Keratinocyte (primary cell): ENCODE results near the gene PLCB3. TPM values are rescaled to one million over a fixed set of nuclear protein-coding genes. Genes with fewer than 3 reads are reported as not detected.

Experiments
- DNase-seq: peaks from one replicate; pipeline ENCODE4 v3.0.0-alpha.2; 2011; ENCODE audit warnings: low read depth, missing footprints, low spot score
- FAIRE-seq: peaks from 2 replicates; lab custom pipeline; 2011; peaks lifted over from hg19 to GRCh38; lab: Jason Lieb, UNC
- H2AFZ ChIP-seq: 2 replicates; pipeline ENCODE4 v1.6.0; 2012; ENCODE audit warnings: low read length, control low read depth, inconsistent platforms; ENCODE audit not compliant: control insufficient read depth
- H3K27ac ChIP-seq: 2 replicates; pipeline ENCODE4 v1.5.1; 2011; ENCODE audit warnings: low read length; ENCODE audit not compliant: control insufficient read depth, insufficient read depth
- H3K27me3 ChIP-seq: 3 replicates; pipeline ENCODE4 v1.6.0; 2011; ENCODE audit warnings: low read length; ENCODE audit not compliant: control insufficient read depth, insufficient read depth; ENCODE audit errors: extremely low read depth
- H3K36me3 ChIP-seq, 2 experiments: 2 replicates in 1 of 2; 3 replicates in 1 of 2; pipeline ENCODE4 v1.5.1; 2011; ENCODE audit warnings: low read length in 2 of 2, mild to moderate bottlenecking in 1 of 2; ENCODE audit not compliant: control insufficient read depth in 2 of 2, insufficient read depth in 2 of 2; ENCODE audit errors: extremely low read depth in 1 of 2
- H3K4me1 ChIP-seq: 3 replicates; pipeline ENCODE4 v1.5.1; 2011; ENCODE audit warnings: low read length; ENCODE audit not compliant: control insufficient read depth, insufficient read depth; ENCODE audit errors: extremely low read depth
- H3K4me2 ChIP-seq: 3 replicates; pipeline ENCODE4 v1.6.0; 2011; ENCODE audit warnings: low read depth, low read length; ENCODE audit not compliant: control insufficient read depth, insufficient read depth; ENCODE audit errors: extremely low read depth
- H3K4me3 ChIP-seq, 3 experiments: fragments of 200-600 bp in 1 of 3; sonication (generic) in 1 of 3; 2 replicates in 2 of 3; 3 replicates in 1 of 3; pipeline ENCODE4 v1.5.1; 2011 to 2016; ENCODE audit warnings: low read length in 3 of 3, mild to moderate bottlenecking in 3 of 3, control low read depth in 2 of 3, inconsistent platforms in 1 of 3, low read depth in 1 of 3, mixed read lengths in 1 of 3, mixed run types in 1 of 3, moderate library complexity in 1 of 3; ENCODE audit not compliant: control insufficient read depth in 2 of 3, insufficient read depth in 2 of 3; ENCODE audit errors: extremely low read depth in 1 of 3
- H3K79me2 ChIP-seq: 2 replicates; pipeline ENCODE4 v1.6.0; 2012; ENCODE audit warnings: low read length; ENCODE audit not compliant: control insufficient read depth, insufficient read depth
- H3K9ac ChIP-seq: 3 replicates; pipeline ENCODE4 v1.6.0; 2011; ENCODE audit warnings: low read length; ENCODE audit not compliant: control insufficient read depth, insufficient read depth; ENCODE audit errors: extremely low read depth
- H3K9me1 ChIP-seq: 3 replicates; pipeline ENCODE4 v1.6.0; 2011; ENCODE audit warnings: low read length; ENCODE audit not compliant: control insufficient read depth, insufficient read depth; ENCODE audit errors: extremely low read depth
- H3K9me3 ChIP-seq: 2 replicates; pipeline ENCODE4 v1.5.1; 2012; ENCODE audit warnings: low read depth, low read length; ENCODE audit not compliant: control insufficient read depth
- H4K20me1 ChIP-seq: 3 replicates; pipeline ENCODE4 v1.6.0; 2011; ENCODE audit warnings: low read length; ENCODE audit not compliant: control insufficient read depth, insufficient read depth; ENCODE audit errors: extremely low read depth
- CTCF ChIP-seq, 3 experiments: IDR thresholded peaks in 1 of 3; conservative IDR thresholded peaks in 1 of 3; optimal IDR thresholded peaks in 1 of 3; 2 replicates in 2 of 3; 3 replicates in 1 of 3; pipeline versions ENCODE3 to v1.5.1; 2011; ENCODE audit warnings: low read length in 3 of 3, mild to moderate bottlenecking in 3 of 3, moderate library complexity in 2 of 3, control low read depth in 1 of 3, inconsistent platforms in 1 of 3; ENCODE audit not compliant: insufficient read depth in 2 of 3; ENCODE audit errors: extremely low read depth in 1 of 3
- EZH2 ChIP-seq: IDR thresholded peaks from one replicate; pipeline ENCODE4 v1.6.1; 2012; ENCODE audit warnings: inconsistent platforms, mild to moderate bottlenecking, low read length, moderate library complexity
- dilution Hi-C: fragments of 300-500 bp; cut with MboI; formaldehyde crosslinking; loops from one replicate; pipeline ENCODE4 v1.7.0; 2020; ENCODE audit warnings: low sequenced_read_pairs; ENCODE audit not compliant: extremely low pct_ligation_motif_present
- polyA plus RNA-seq, 5 experiments: library from polyadenylated mRNA; depleted of rRNA in 3 of 5; stranded (reverse) in 3 of 5; stranded (forward) in 1 of 5; unstranded in 1 of 5; fragments of >200 nt; gene quantifications; 1 replicate in 1 of 5; 2 replicates in 3 of 5; 3 replicates in 1 of 5; pipeline versions ENCODE4 v1.2.1 to v1.2.3, GENCODE V29; 2011 to 2012; ENCODE audit warnings: missing spikeins in 2 of 5, low read depth in 1 of 5, low replicate concordance in 1 of 5

The PLCB3 gene
- polyA plus RNA-seq, 1 donor (not counting 4 experiments of a cell fraction or from before 2014, with no cell fraction given), result 32.5 TPM

GRCh38 chr11:64241241-64241490, 10.2 kb upstream of the PLCB3 start:
- TF ChIP-seq CTCF (optimal IDR thresholded peaks at IDR 0.05 in 1 of 3, IDR thresholded peaks at IDR 0.05 in 1 of 3, conservative IDR thresholded peaks at IDR 0.05 in 1 of 3; ENCODE audit: extremely low read depth in 1 of 3, insufficient read depth in 2 of 3, low read length in 3 of 3) (no peak), EZH2 (no peak)
- DNase-seq (peak; percentile 96), FAIRE-seq (no peak)
- Histone ChIP-seq H4K20me1 (no peaks in the 10 kb centered on the region), H3K79me2 (peaks cover 25% of the 10 kb centered on the region), H3K4me1 (peaks cover 44% of the 10 kb centered on the region), H3K36me3 (peaks cover 14 to 30% of the 10 kb centered on the region in 2 experiments), H3K4me2 (peak overlapping the region; percentile 76), H3K27ac (peak overlapping the region; percentile 98), H3K9me1 (no peaks in the 10 kb centered on the region), H3K9ac (peak overlapping the region; percentile 89), H3K9me3 (no peaks in the 10 kb centered on the region), H3K4me3 (peak overlapping the region; percentile 74 to 87 (median 79)), H2AFZ (peak overlapping the region; percentile 65), H3K27me3 (no peaks in the 10 kb centered on the region)
- dilution Hi-C loops, result no loop called here

GRCh38 chr11:64241491-64242374, 9.6 kb upstream of the PLCB3 start:
- H3K4me1 ChIP-seq, result peaks cover 43% of the 10 kb centered on the region

More at GRCh38 chr11:64241491-64242374, 9.6 kb upstream of the PLCB3 start:
- Histone ChIP-seq H3K9me1 (no peaks in the 10 kb centered on the region), H3K4me3 (peak overlapping the region; percentile 72 to 87 (median 82)), H4K20me1 (no peaks in the 10 kb centered on the region), H3K27me3 (no peaks in the 10 kb centered on the region), H3K9me3 (no peaks in the 10 kb centered on the region), H2AFZ (no peak overlapping the region), H3K27ac (peak overlapping the region; percentile 58), H3K4me2 (peak overlapping the region; percentile 67), H3K9ac (peak overlapping the region; percentile 79), H3K36me3 (peaks cover 14 to 30% of the 10 kb centered on the region in 2 experiments), H3K79me2 (peaks cover 26% of the 10 kb centered on the region)
- TF ChIP-seq CTCF (optimal IDR thresholded peaks at IDR 0.05 in 1 of 3, IDR thresholded peaks at IDR 0.05 in 1 of 3, conservative IDR thresholded peaks at IDR 0.05 in 1 of 3; ENCODE audit: extremely low read depth in 1 of 3, insufficient read depth in 2 of 3, low read length in 3 of 3) (no peak), EZH2 (no peak)
- DNase-seq (no peak), FAIRE-seq (no peak)
- dilution Hi-C loops, result no loop called here
